Kidney epithelial cell (primary cell): ENCODE data around the gene AADAC. TPM values are rescaled to one million over a fixed set of nuclear protein-coding genes. Genes with fewer than 3 reads are reported as not detected.
"Not testable (repeated sequence)": the region's sequence is repeated elsewhere in the genome, so short reads cannot be mapped to it uniquely, and the experiment has no call there.

ENCODE experiments used
- DNase-seq: peaks from one replicate; pipeline ENCODE4 v3.0.0-alpha.2; 2010; ENCODE audit warnings: low read depth
- H3K27me3 ChIP-seq: 2 replicates; pipeline ENCODE4 v1.6.0; 2011; ENCODE audit warnings: low read length; ENCODE audit not compliant: control insufficient read depth, insufficient read depth
- H3K36me3 ChIP-seq: 2 replicates; pipeline ENCODE4 v1.5.1; 2011; ENCODE audit warnings: low read length; ENCODE audit not compliant: control insufficient read depth, insufficient read depth
- H3K4me3 ChIP-seq: 2 replicates; pipeline ENCODE4 v1.5.1; 2011; ENCODE audit warnings: low read depth, mild to moderate bottlenecking, control low read depth, low read length
- CTCF ChIP-seq: IDR thresholded peaks from 2 replicates; pipeline ENCODE4 v1.5.1; 2011; ENCODE audit warnings: mild to moderate bottlenecking, moderate library complexity, low read length, control low read depth, inconsistent platforms; ENCODE audit not compliant: insufficient read depth, poor library complexity, severe bottlenecking
- total RNA-seq: library from RNA; depleted of rRNA; stranded (reverse); fragments of >200 nt; gene quantifications from 2 replicates; pipeline ENCODE4 v1.2.3, GENCODE V29; 2015

Gene AADAC
- total RNA-seq, 1 donor from 2014 or later: not detected

- no peak for DNase-seq
- no peak for TF ChIP-seq CTCF
- Histone ChIP-seq H3K27me3 (no peaks in the 10 kb centered on the region), H3K4me3 (no peak overlapping the region), H3K36me3 (no peaks in the 10 kb centered on the region)
These were observed 37.6 kb upstream of the AADAC start for GRCh38 chr3:151776259-151776740.

GRCh38 chr3:151777880-151778279, 36.0 kb upstream of the AADAC start:
- Histone ChIP-seq H3K27me3 (no peaks in the 10 kb centered on the region), H3K36me3 (no peaks in the 10 kb centered on the region), H3K4me3 (no peak overlapping the region)
- no peak for DNase-seq
- TF ChIP-seq CTCF: no peak

- DNase-seq: no peak
- no peak for TF ChIP-seq CTCF
- no peak overlapping the region for H3K4me3 ChIP-seq
- no peaks in the 10 kb centered on the region for H3K27me3 ChIP-seq
- no peaks in the 10 kb centered on the region for H3K36me3 ChIP-seq
These were observed 26.3 kb upstream of the AADAC start for GRCh38 chr3:151787626-151788025.

- no peaks in the 10 kb centered on the region for H3K36me3 ChIP-seq
- no peak for TF ChIP-seq CTCF
- no peaks in the 10 kb centered on the region for H3K27me3 ChIP-seq
- DNase-seq: no peak
- H3K4me3 ChIP-seq: no peak overlapping the region
These were observed 25.5 kb upstream of the AADAC start for GRCh38 chr3:151788401-151788800.

GRCh38 chr3:151789853-151790463, 24.0 kb upstream of the AADAC start:
- Histone ChIP-seq H3K27me3 (no peaks in the 10 kb centered on the region), H3K36me3 (no peaks in the 10 kb centered on the region), H3K4me3 (no peak overlapping the region)
- DNase-seq: no peak
- TF ChIP-seq CTCF: no peak

GRCh38 chr3:151790763-151791162, 23.2 kb upstream of the AADAC start:
- DNase-seq, H3K36me3 ChIP-seq, H3K4me3 ChIP-seq, H3K27me3 ChIP-seq: not testable (repeated sequence)
